GM18508 (cell line): ENCODE data around the gene FAM3C.
A peak's percentile ranks its signal among the peaks of the same experiment; 100 is the strongest.
"Not testable (repeated sequence)": the region's sequence is repeated elsewhere in the genome, so short reads cannot be mapped to it uniquely, and the experiment has no call there.

ENCODE experiments used
- ATAC-seq: cut with Tn5 transposase; IDR thresholded peaks from one replicate; pipeline ENCODE4 v1.9.1; 2021; ENCODE audit warnings: moderate number of reproducible peaks; ENCODE audit not compliant: insufficient read depth, unreplicated experiment

Gene FAM3C

DNA sequence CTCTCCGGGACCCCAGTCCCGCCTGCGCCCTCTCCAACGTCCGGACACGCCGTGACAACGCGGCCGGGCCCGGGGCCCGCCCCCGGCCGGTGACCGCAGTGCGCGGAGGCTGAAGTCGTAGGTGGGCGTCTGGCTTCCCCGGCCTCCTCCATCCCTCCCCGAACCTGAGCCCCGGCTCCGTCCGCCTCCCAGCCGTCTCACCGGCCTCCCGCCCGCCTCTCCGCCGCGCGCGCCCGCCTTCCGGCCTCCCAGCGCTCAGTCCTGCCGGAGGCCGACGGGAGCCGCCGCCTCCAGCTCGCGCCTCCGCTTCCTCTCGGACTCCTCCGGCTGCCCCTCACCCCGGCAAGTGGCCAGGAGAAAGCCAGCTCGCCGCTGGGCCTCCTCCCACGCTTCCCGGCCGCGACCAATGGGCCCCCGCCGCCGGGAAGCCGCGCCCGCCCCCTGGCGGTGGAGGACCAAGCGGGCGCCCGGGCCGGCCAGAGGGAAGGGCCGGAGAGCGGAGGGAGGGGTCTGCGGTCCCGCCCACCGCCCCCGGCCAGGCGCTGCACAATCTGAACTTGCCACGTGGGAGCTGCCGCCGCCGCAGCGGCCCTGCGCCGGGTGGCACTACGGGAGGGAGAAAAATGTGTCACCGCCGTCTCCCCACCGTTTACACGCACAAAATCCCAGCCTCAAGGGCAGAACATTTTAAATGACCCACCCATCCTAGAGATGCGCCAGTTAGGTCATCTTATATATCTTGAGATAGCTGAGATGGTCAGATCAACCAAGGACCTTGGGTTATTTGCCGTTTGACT, at the start of gene FAM3C:
FAM3C (minus strand) TSS at position 348 of the 797 bp plus-strand sequence. CDS start 13,339 bp downstream, outside the sequence.
- peak; percentile 46 for ATAC-seq

- no peak for ATAC-seq
These were observed 46.7 kb upstream of the FAM3C start for GRCh38 chr7:121442845-121443244.

- no peak for ATAC-seq
These were observed 44.9 kb upstream of the FAM3C start for GRCh38 chr7:121440857-121441503.

DNA sequence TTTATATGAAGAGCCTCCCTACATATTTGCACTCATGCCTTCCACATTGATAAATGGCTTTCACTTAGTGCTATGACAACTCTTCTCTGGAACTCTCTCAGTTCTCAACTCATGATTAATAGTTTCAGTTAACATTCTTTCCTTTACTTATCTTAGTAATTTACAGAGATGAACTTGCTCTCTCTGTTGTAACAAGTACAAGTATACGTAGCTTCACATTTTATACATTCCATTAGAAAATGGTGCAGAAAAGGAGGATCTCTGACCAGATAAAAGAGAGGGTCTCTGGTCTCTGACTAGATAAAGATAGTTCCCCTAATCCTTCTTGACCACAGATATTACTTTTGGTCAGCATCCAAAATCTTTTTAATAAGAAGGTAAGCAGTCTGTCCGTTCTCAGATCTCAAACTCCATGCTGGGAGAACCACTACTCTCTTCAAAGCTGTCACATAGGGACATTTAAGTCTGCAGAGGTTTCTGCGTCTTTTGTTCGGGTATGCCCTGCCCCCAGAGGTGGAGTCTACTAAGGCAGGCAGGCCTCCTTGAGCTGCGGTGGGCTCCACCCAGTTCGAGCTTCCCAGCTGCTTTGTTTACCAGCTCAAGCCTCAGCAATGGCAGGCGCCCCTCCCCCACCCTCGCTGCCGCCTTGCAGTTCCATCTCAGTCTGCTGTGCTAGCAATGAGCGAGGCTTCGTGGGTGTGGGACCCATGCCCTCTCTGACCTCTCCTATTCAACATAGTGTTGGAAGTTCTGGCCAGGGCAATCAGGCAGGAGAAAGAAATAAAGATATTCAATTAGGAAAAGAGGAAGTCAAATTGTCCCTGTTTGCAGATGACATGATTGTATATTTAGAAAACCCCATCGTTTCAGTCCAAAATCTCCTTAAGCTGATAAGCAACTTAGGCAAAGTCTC, 42.2 kb upstream of the FAM3C start:
- ATAC-seq: not testable (repeated sequence)

- no peak for ATAC-seq
These were observed 41.4 kb upstream of the FAM3C start for GRCh38 chr7:121437470-121437869.

DNA sequence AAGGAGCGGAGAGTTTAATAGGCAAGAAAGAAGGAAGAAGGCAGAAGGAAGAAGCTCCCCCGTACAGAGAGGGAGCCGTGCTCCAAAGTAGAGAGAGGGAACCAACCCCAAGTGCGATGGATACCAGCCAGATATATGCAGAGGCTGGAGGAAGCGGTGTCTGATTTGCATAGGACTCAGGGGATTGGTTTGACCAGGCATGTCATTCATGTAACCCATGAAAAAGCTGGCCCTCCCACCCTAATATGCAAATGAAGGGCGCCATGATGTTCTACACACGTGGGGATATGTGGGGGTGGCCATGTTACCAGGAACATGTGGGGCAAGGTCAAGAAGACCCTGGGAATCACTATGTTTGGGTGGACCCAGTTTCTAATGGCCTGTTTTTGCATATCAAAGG, 40.6 kb upstream of the FAM3C start:
- ATAC-seq: no peak

DNA sequence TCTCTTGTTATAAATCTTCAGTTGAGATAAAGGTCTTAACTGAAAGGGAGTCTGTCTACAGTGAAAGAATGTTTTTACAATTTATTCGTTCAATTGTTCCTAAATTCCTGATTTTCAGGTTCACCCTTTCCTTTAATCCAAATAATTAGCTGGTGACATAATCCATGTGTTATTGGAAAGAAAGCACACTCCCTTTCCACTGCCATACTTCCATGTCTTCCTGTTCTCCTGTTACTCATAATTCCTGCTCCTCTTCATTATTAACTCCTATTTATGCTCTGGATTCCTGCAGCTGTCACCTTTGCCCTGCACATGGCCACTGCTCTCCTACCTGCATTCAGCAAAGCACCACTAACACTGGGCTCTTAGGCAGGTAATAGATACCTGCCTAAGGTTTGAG, 40.0 kb upstream of the FAM3C start:
- ATAC-seq: no peak

- no peak for ATAC-seq
These were observed 37.7 kb upstream of the FAM3C start for GRCh38 chr7:121433775-121434174.

DNA sequence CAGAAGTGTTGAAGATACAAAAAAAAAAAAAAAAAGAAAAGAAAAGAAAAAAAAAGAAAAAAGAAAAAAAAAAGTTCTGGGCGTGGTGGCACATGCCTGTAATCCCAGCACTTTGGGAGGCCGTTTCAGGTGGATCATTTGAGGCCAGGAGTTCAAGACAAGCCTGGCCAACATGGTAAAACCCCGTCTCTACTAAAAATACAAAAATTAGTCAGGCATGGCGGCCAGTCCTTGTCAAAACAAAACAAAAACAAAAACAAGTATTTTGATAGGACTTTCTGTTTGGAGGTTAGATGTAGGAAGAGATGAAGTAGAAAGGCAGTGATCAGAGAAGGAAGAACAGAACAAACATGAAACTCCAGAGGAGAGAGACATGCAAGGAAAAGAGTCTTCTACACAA, 36.4 kb upstream of the FAM3C start:
- peak; percentile 66 for ATAC-seq

DNA sequence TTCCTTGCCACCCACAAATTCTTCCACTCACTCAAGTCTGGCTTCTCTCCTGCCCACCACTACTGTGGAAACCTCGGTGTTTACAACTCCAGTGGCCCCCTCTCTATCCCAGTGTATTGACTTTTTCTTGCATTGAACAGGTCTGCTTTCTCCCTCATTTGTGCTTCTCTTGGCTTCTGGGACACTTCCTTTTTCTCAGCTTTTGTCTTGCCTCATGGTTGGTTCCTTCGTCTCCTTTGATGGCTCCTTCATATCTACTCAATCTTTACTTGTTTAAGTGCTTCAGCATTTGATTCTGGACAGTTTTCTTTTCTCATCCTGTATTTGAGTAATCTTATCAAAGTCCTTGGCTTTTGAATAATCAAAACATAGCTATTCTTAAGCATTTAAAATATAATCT, 35.9 kb upstream of the FAM3C start:
- ATAC-seq: no peak

DNA sequence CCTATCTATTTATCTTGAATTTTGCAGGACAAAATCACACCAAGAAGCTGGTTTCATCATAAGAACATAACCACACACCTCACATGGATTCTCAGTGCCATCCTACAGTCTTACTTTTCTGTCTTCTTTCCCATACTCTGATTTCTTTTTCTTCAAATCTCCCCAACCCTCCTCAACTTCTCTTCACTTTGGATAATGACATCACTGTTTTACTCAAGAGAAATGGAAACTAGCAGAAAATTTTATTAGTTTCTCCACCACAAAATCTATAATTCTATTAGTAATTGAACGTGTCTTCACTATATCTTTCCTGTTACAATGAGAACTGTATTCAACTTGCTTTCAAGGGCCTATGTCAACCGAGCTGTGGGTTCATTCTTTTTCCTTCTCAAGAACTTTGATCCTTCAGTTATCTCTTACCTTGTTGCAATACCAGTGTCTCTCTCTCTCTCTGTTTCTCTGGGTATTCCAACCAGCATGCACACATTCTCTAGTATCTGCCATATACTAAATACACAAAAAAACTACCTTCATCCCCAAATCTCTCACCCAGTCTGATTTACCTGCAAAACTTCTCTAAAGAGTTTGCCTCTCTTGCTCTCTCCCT, 35.4 kb upstream of the FAM3C start:
- no peak for ATAC-seq

DNA sequence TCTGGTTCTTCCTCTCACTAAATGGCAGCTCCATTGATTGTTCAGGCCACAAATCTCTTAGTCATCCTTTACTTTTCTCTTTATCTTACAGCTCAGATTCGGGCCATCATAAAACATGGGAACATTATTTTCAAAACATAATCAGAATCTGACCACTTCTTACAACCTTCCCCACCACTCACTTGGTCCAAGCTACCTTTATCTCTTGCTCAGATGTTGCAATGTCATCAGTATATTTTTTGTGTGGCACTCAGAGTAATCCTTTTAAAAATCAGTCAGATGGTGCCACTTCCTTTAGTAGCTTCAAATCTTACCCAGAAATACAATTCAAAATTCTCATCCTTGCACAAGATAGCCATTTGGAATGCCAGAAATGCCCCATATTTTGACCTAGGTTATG, 34.5 kb upstream of the FAM3C start:
- ATAC-seq: no peak

- no peak for ATAC-seq
These were observed 33.7 kb upstream of the FAM3C start for GRCh38 chr7:121429798-121430197.

- ATAC-seq: no peak
These were observed 32.9 kb upstream of the FAM3C start for GRCh38 chr7:121428855-121429489.

GRCh38 chr7:121421743-121422142, 25.6 kb upstream of the FAM3C start:
- not testable (repeated sequence) for ATAC-seq

- ATAC-seq: no peak
These were observed 24.9 kb upstream of the FAM3C start for GRCh38 chr7:121420976-121421375.

GRCh38 chr7:121419201-121420148, 23.4 kb upstream of the FAM3C start:
- no peak for ATAC-seq

- no peak for ATAC-seq
These were observed 20.4 kb upstream of the FAM3C start for GRCh38 chr7:121416533-121416932.

DNA sequence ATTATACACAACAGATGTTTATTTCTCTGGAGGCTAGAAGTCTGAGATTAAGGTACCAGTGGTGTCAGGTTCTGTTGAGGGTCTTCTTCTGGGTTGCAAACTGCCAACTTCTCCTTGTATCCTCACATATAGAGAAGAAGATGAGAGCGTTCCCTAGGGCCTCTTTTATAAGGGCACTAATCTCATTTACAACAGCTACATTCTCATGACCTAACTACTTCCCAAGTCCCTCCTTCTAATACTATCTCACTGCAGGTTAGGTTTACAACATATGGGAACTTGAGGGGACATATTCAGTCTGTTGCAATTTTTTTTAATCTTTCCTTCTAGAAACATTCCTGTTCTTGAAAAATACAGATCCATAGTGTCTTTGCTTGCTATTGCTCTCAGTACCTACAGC, 18.3 kb upstream of the FAM3C start:
- ATAC-seq: no peak
